C4-2B (cell line): ENCODE data around the gene UBL4A.

Experiments
- ZFX ChIP-seq: fragments of 450-650 bp; IDR thresholded peaks from 2 replicates; pipeline ENCODE4 v1.6.1; 2017
- TF ChIP-seq, protein P1 (sequence below): fragments of 450-650 bp; conservative IDR thresholded peaks from 2 replicates; pipeline ENCODE4 v1.5.1; 2017; ENCODE audit warnings: mild to moderate bottlenecking

GRCh38 chrX:154516656-154517100 is 30.3 kb upstream of the UBL4A start:
- TF ChIP-seq, protein P1, sequence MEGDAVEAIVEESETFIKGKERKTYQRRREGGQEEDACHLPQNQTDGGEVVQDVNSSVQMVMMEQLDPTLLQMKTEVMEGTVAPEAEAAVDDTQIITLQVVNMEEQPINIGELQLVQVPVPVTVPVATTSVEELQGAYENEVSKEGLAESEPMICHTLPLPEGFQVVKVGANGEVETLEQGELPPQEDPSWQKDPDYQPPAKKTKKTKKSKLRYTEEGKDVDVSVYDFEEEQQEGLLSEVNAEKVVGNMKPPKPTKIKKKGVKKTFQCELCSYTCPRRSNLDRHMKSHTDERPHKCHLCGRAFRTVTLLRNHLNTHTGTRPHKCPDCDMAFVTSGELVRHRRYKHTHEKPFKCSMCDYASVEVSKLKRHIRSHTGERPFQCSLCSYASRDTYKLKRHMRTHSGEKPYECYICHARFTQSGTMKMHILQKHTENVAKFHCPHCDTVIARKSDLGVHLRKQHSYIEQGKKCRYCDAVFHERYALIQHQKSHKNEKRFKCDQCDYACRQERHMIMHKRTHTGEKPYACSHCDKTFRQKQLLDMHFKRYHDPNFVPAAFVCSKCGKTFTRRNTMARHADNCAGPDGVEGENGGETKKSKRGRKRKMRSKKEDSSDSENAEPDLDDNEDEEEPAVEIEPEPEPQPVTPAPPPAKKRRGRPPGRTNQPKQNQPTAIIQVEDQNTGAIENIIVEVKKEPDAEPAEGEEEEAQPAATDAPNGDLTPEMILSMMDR = no peak
- no peak for TF ChIP-seq ZFX
